Measurements from ENCODE around the gene SEMA5B. TPM values are rescaled to one million over a fixed set of nuclear protein-coding genes. Genes with fewer than 3 reads are reported as not detected.

The SEMA5B gene
- total and polyA plus RNA-seq, 2 donors (not counting 1 experiment from before 2014, with no cell fraction given): not detected

- no peaks in the 10 kb centered on the region for H4K20me1 ChIP-seq (ENCODE audit: control insufficient read depth, insufficient read depth, low read length, poor library complexity, severe bottlenecking)
- H3K79me2 ChIP-seq (ENCODE audit: control insufficient read depth, insufficient read depth, low read length): no peaks in the 10 kb centered on the region
- no peaks in the 10 kb centered on the region for H3K27me3 ChIP-seq (replicated peaks in 1 of 4; ENCODE audit: control extremely low read depth in 1 of 4, control insufficient read depth in 3 of 4, insufficient read depth in 4 of 4, low read length in 3 of 4)
- H3K27me3 Mint-ChIP-seq: peaks cover 6% of the 10 kb centered on the region
- no peak overlapping the region for H3K4me3 Mint-ChIP-seq
- H3K4me2 ChIP-seq (replicated peaks; ENCODE audit: low read depth, low read length, poor library complexity, severe bottlenecking): no peak overlapping the region
- no peak for DNase-seq
- no peaks in the 10 kb centered on the region for H3K9me3 ChIP-seq (ENCODE audit: control extremely low read depth in 1 of 3, control insufficient read depth in 2 of 3, insufficient read depth in 1 of 3, low read length in 2 of 3)
- TF ChIP-seq, protein P1, sequence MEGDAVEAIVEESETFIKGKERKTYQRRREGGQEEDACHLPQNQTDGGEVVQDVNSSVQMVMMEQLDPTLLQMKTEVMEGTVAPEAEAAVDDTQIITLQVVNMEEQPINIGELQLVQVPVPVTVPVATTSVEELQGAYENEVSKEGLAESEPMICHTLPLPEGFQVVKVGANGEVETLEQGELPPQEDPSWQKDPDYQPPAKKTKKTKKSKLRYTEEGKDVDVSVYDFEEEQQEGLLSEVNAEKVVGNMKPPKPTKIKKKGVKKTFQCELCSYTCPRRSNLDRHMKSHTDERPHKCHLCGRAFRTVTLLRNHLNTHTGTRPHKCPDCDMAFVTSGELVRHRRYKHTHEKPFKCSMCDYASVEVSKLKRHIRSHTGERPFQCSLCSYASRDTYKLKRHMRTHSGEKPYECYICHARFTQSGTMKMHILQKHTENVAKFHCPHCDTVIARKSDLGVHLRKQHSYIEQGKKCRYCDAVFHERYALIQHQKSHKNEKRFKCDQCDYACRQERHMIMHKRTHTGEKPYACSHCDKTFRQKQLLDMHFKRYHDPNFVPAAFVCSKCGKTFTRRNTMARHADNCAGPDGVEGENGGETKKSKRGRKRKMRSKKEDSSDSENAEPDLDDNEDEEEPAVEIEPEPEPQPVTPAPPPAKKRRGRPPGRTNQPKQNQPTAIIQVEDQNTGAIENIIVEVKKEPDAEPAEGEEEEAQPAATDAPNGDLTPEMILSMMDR (IDR thresholded peaks at IDR 0.05): no peak
- TF ChIP-seq EZH2 (IDR thresholded peaks at IDR 0.05; ENCODE audit: borderline replicate concordance, insufficient read depth, low read depth, low read length, poor library complexity, severe bottlenecking): no peak
- ChIA-PET POLR2A (no interaction called here), CTCF (no interaction called here)
- H3K4me1 Mint-ChIP-seq: peaks cover 23% of the 10 kb centered on the region
- H3K36me3 ChIP-seq (replicated peaks in 1 of 2; ENCODE audit: control extremely low read depth in 1 of 2, control insufficient read depth in 1 of 2, extremely low read depth in 1 of 2, insufficient read depth in 2 of 2, low read length in 1 of 2): no peaks in the 10 kb centered on the region
- no peak overlapping the region for H3K4me3 ChIP-seq (ENCODE audit: control extremely low read depth in 1 of 5, extremely low read depth in 1 of 5, insufficient read depth in 1 of 5, low read depth in 2 of 5, low read length in 4 of 5)
- H3K27ac Mint-ChIP-seq: no peak overlapping the region
- ATAC-seq (ENCODE audit: low read depth): no peak
- H3K27ac ChIP-seq (ENCODE audit: low read length in 2 of 2): no peak overlapping the region
- no peak overlapping the region for H3K9ac ChIP-seq (ENCODE audit: low read length)
- no peaks in the 10 kb centered on the region for H3K9me3 Mint-ChIP-seq (ENCODE audit: insufficient read depth)
- intact Hi-C loops (cut with micrococcal nuclease): no loop called here
- H3K4me1 ChIP-seq (ENCODE audit: control insufficient read depth in 2 of 2, insufficient read depth in 2 of 2, low read length in 2 of 2): peaks cover 18 to 25% of the 10 kb centered on the region in 2 donors
- 97% methylated on average over 11 of the region's 15 CpGs for WGBS (ENCODE audit: insufficient coverage)
- no peak overlapping the region for H2AFZ ChIP-seq (ENCODE audit: insufficient read depth, low read depth, low read length, poor library complexity, severe bottlenecking)
These were observed 45.1 kb downstream of the SEMA5B start for GRCh38 chr3:122982216-122983185.

DNA sequence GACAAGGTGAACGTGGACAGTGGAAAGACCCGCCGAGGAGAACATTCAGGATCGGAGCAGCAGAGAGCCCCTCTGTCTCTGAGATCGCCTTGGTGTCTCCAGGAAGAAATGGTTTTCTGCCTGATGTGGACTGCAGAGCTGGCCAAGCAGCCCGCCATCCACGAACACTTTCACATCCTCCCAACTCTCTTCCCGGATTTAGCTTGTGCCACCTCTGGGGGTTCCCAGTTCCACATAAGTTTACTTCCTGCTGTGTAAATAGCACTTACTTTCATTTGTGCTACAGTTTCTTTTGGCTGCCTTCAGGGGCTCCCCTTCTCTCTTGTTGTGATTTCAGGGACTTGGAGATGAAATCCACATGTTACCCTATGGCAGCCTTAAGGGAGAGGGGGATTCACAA lies 48.4 kb downstream of the SEMA5B start:
- H3K36me3 ChIP-seq (replicated peaks in 1 of 2; ENCODE audit: control extremely low read depth in 1 of 2, control insufficient read depth in 1 of 2, extremely low read depth in 1 of 2, insufficient read depth in 2 of 2, low read length in 1 of 2): no peaks in the 10 kb centered on the region
- no peak overlapping the region for H3K4me3 ChIP-seq (ENCODE audit: control extremely low read depth in 1 of 5, extremely low read depth in 1 of 5, insufficient read depth in 1 of 5, low read depth in 2 of 5, low read length in 4 of 5)
- Mint-ChIP-seq H3K27me3 (no peaks in the 10 kb centered on the region), H3K27ac (no peak overlapping the region), H3K4me1 (peaks cover 28% of the 10 kb centered on the region), H3K4me3 (no peak overlapping the region), H3K9me3 (ENCODE audit: insufficient read depth) (no peaks in the 10 kb centered on the region)
- peaks cover 23 to 30% of the 10 kb centered on the region in 2 donors for H3K4me1 ChIP-seq (ENCODE audit: control insufficient read depth in 2 of 2, insufficient read depth in 2 of 2, low read length in 2 of 2)
- DNase-seq: no peak
- no peaks in the 10 kb centered on the region for H3K9me3 ChIP-seq (ENCODE audit: control extremely low read depth in 1 of 3, control insufficient read depth in 2 of 3, insufficient read depth in 1 of 3, low read length in 2 of 3)
- no peak overlapping the region for H3K27ac ChIP-seq (ENCODE audit: low read length in 2 of 2)
- no peak for ATAC-seq (ENCODE audit: low read depth)
- H3K79me2 ChIP-seq (ENCODE audit: control insufficient read depth, insufficient read depth, low read length): no peaks in the 10 kb centered on the region
- no peaks in the 10 kb centered on the region for H4K20me1 ChIP-seq (ENCODE audit: control insufficient read depth, insufficient read depth, low read length, poor library complexity, severe bottlenecking)
- WGBS (ENCODE audit: insufficient coverage): 68% methylated on average over 8 of the region's 8 CpGs
- CTCF ChIA-PET: no interaction called here
- H3K4me2 ChIP-seq (replicated peaks; ENCODE audit: low read depth, low read length, poor library complexity, severe bottlenecking): no peak overlapping the region
- no peak overlapping the region for H2AFZ ChIP-seq (ENCODE audit: insufficient read depth, low read depth, low read length, poor library complexity, severe bottlenecking)
- TF ChIP-seq EZH2 (IDR thresholded peaks at IDR 0.05; ENCODE audit: borderline replicate concordance, insufficient read depth, low read depth, low read length, poor library complexity, severe bottlenecking): no peak
- TF ChIP-seq, protein P1 (IDR thresholded peaks at IDR 0.05): no peak
- intact Hi-C loops (cut with micrococcal nuclease): no loop called here
- H3K27me3 ChIP-seq (replicated peaks in 1 of 4; ENCODE audit: control extremely low read depth in 1 of 4, control insufficient read depth in 3 of 4, insufficient read depth in 4 of 4, low read length in 3 of 4): peaks cover 0 to 2% (median 0%) of the 10 kb centered on the region in 4 experiments
- no peak overlapping the region for H3K9ac ChIP-seq (ENCODE audit: low read length)
- POLR2A ChIA-PET: no interaction called here
